ENCODE results near the gene CIB2. TPM values are rescaled to one million over a fixed set of nuclear protein-coding genes. Genes with fewer than 3 reads are reported as not detected.

The CIB2 gene
- total RNA-seq, 4 donors from 2014 or later: 6.6 to 16.2 (median 10.9) TPM

- no peak overlapping the region for H3K4me3 ChIP-seq (ENCODE audit: low read depth, poor library complexity, severe bottlenecking)
- TF ChIP-seq CTCF (IDR thresholded peaks at IDR 0.05): no peak
- no peak for TF ChIP-seq POLR2A (IDR thresholded peaks at IDR 0.05)
- DNase-seq (ENCODE audit: low spot score in 2 of 2): no peak
- WGBS, 2 donors: 86 to 87% methylated on average over 3 of the region's 3 CpGs
- intact Hi-C loops (cut with DNase I; ENCODE audit: low total_unique reads): no loop called here
Observed at GRCh38 chr15:78088773-78089080, 42.5 kb downstream of the CIB2 start.

- TF ChIP-seq POLR2A (IDR thresholded peaks at IDR 0.05): no peak
- no peak for TF ChIP-seq CTCF (IDR thresholded peaks at IDR 0.05)
- intact Hi-C loops (cut with DNase I; ENCODE audit: low total_unique reads): no loop called here
- no peak overlapping the region for H3K4me3 ChIP-seq (ENCODE audit: low read depth, poor library complexity, severe bottlenecking)
- DNase-seq (ENCODE audit: low spot score in 2 of 2): no peak
- 80% methylated on average over 12 of the region's 12 CpGs for WGBS, 2 donors
Observed at GRCh38 chr15:78087951-78088772, 43.1 kb downstream of the CIB2 start.

GRCh38 chr15:78085928-78086327 is 45.3 kb downstream of the CIB2 start:
- intact Hi-C loops (cut with DNase I; ENCODE audit: low total_unique reads): no loop called here
- DNase-seq (ENCODE audit: low spot score in 2 of 2): no peak
- no peak for TF ChIP-seq CTCF (IDR thresholded peaks at IDR 0.05)
- TF ChIP-seq POLR2A (IDR thresholded peaks at IDR 0.05): no peak
- H3K4me3 ChIP-seq (ENCODE audit: low read depth, poor library complexity, severe bottlenecking): no peak overlapping the region
- 54 to 62% methylated on average over 1 of the region's 1 CpG for WGBS, 2 donors

GRCh38 chr15:78084449-78084750 is 46.8 kb downstream of the CIB2 start:
- intact Hi-C loops (cut with DNase I; ENCODE audit: low total_unique reads): no loop called here
- H3K4me3 ChIP-seq (ENCODE audit: low read depth, poor library complexity, severe bottlenecking): no peak overlapping the region
- DNase-seq (ENCODE audit: low spot score in 2 of 2): no peak
- no peak for TF ChIP-seq POLR2A (IDR thresholded peaks at IDR 0.05)
- TF ChIP-seq CTCF (IDR thresholded peaks at IDR 0.05): no peak
- 67 to 79% methylated on average over 3 to 5 of the region's 5 CpGs for WGBS, 2 donors

GRCh38 chr15:78083687-78084448 is 47.4 kb downstream of the CIB2 start:
- TF ChIP-seq CTCF (IDR thresholded peaks at IDR 0.05) (no peak), POLR2A (IDR thresholded peaks at IDR 0.05) (no peak)
- intact Hi-C loops (cut with DNase I; ENCODE audit: low total_unique reads): no loop called here
- 83 to 84% methylated on average over 6 of the region's 6 CpGs for WGBS, 2 donors
- no peak for DNase-seq (ENCODE audit: low spot score in 2 of 2)
- H3K4me3 ChIP-seq (ENCODE audit: low read depth, poor library complexity, severe bottlenecking): no peak overlapping the region
